Fibroblast of the aortic adventitia (primary cell): Measurements from ENCODE around the gene ZNF629. TPM values are rescaled to one million over a fixed set of nuclear protein-coding genes. Genes with fewer than 3 reads are reported as not detected.

ENCODE experiments used
- DNase-seq: peaks from one replicate; pipeline ENCODE4 v3.0.0-alpha.2; 2010; ENCODE audit warnings: low read depth
- H3K4me3 ChIP-seq: 2 replicates; pipeline ENCODE4 v1.5.1; 2011; ENCODE audit warnings: low read depth, mild to moderate bottlenecking, control low read depth, low read length, moderate library complexity
- total RNA-seq: library from RNA; depleted of rRNA; stranded (reverse); fragments of >200 nt; gene quantifications from 2 replicates; pipeline ENCODE4 v1.2.3, GENCODE V29; 2012; ENCODE audit warnings: low replicate concordance
- TF ChIP-seq, protein P1 (sequence below): IDR thresholded peaks from 2 replicates; pipeline ENCODE4 v1.5.1; 2011; ENCODE audit warnings: mild to moderate bottlenecking, low read length, control low read depth, inconsistent platforms; ENCODE audit not compliant: insufficient read depth

Gene ZNF629
- total RNA-seq, 1 donor, result 15.0 TPM

DNA sequence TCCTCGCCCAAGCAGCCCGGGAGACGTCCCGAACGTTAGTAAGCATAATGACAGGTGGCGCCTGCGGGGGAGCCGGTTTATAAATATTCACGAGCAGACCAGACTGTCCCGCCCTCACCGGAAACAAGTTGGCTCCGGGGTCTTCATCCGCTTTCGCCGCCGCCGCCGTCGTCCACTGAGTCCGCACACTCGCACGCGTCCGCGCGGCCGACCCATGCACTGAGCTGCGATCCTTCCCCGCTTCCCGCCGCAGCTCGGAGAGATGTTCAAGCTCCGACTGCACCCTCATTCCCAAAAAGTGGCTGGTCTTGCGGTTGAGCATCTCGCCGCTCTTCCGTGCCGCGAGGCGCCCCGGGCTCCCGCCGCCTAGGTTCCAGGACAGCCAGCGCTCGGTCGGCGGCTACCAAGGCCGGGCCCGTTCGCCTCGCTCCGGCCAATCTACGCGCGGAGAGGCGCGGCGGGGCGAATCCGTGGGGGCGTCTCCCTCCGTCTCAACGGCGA is 25.5 kb downstream of the ZNF629 start:
- H3K4me3 ChIP-seq, result peak overlapping the region; percentile 95
- TF ChIP-seq, protein P1, sequence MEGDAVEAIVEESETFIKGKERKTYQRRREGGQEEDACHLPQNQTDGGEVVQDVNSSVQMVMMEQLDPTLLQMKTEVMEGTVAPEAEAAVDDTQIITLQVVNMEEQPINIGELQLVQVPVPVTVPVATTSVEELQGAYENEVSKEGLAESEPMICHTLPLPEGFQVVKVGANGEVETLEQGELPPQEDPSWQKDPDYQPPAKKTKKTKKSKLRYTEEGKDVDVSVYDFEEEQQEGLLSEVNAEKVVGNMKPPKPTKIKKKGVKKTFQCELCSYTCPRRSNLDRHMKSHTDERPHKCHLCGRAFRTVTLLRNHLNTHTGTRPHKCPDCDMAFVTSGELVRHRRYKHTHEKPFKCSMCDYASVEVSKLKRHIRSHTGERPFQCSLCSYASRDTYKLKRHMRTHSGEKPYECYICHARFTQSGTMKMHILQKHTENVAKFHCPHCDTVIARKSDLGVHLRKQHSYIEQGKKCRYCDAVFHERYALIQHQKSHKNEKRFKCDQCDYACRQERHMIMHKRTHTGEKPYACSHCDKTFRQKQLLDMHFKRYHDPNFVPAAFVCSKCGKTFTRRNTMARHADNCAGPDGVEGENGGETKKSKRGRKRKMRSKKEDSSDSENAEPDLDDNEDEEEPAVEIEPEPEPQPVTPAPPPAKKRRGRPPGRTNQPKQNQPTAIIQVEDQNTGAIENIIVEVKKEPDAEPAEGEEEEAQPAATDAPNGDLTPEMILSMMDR, result no peak
- no peak for DNase-seq

- DNase-seq, result no peak
- peak overlapping the region; percentile 95 for H3K4me3 ChIP-seq
- TF ChIP-seq, protein P1, result no peak
Measured at GRCh38 chr16:30760577-30761426, 26.2 kb downstream of the ZNF629 start.

- H3K4me3 ChIP-seq, result no peak overlapping the region
- TF ChIP-seq, protein P1, result no peak
- DNase-seq, result no peak
Measured at GRCh38 chr16:30760001-30760559, 26.9 kb downstream of the ZNF629 start.

- TF ChIP-seq, protein P1, result no peak
- DNase-seq, result no peak
- H3K4me3 ChIP-seq, result no peak overlapping the region
Measured at GRCh38 chr16:30758988-30759491, 28.0 kb downstream of the ZNF629 start.

- TF ChIP-seq, protein P1, result no peak
- DNase-seq, result no peak
- H3K4me3 ChIP-seq, result no peak overlapping the region
Measured at GRCh38 chr16:30757316-30757715, 29.7 kb downstream of the ZNF629 start.

DNA sequence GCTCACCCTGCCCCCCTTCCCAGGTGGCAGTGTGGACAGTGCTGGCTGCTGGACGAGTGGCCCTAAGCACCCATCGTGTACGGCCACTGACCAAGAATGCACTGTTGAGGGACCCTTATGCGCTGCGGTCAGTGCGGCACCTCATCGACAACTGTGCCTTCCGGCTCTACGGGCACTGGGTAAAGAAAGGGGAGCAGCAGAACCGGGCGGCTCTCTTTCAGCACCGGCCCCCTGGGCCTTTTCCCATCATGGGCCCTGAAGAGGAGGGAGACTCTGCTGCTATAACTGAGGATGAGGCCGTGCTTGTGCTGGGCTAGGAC is 30.3 kb downstream of the ZNF629 start:
- DNase-seq, result no peak
- TF ChIP-seq, protein P1, result no peak
- H3K4me3 ChIP-seq, result no peak overlapping the region
